HG03060 (cell line): ENCODE data around the gene RTF1.
A peak's percentile ranks its signal among the peaks of the same experiment; 100 is the strongest.
"Not testable (repeated sequence)": the region's sequence is repeated elsewhere in the genome, so short reads cannot be mapped to it uniquely, and the experiment has no call there.

Experiments
- ATAC-seq: cut with Tn5 transposase; IDR thresholded peaks from one replicate; pipeline ENCODE4 v1.9.1; 2021; ENCODE audit warnings: low read depth, moderate number of reproducible peaks; ENCODE audit not compliant: unreplicated experiment

The RTF1 gene

GRCh38 chr15:41416742-41417417 is at the start of gene RTF1:
Gene RTF1, plus strand, starts transcription at chr15:41417095. Its CDS starts 21 bp downstream, at chr15:41417116.
- ATAC-seq = peak; percentile 65

- ATAC-seq = no peak
These were observed 49.5 kb upstream of the RTF1 start for GRCh38 chr15:41367418-41367817.

GRCh38 chr15:41377978-41378377 is 38.9 kb upstream of the RTF1 start:
- no peak for ATAC-seq

- not testable (repeated sequence) for ATAC-seq
These were observed 32.7 kb upstream of the RTF1 start for GRCh38 chr15:41383974-41384749.

- ATAC-seq = no peak
These were observed 29.2 kb upstream of the RTF1 start for GRCh38 chr15:41387646-41388045.

- ATAC-seq = no peak
These were observed 24.2 kb upstream of the RTF1 start for GRCh38 chr15:41392659-41393058.

GRCh38 chr15:41394924-41395323 is 22.0 kb upstream of the RTF1 start:
- no peak for ATAC-seq

- ATAC-seq = no peak
These were observed 20.8 kb upstream of the RTF1 start for GRCh38 chr15:41396111-41396510.

GRCh38 chr15:41401904-41402267 is 15.0 kb upstream of the RTF1 start:
- no peak for ATAC-seq

- ATAC-seq = no peak
These were observed 9.6 kb upstream of the RTF1 start for GRCh38 chr15:41407341-41407740.

- no peak for ATAC-seq
These were observed 8.7 kb upstream of the RTF1 start for GRCh38 chr15:41408234-41408641.

- no peak for ATAC-seq
These were observed 5.9 kb upstream of the RTF1 start for GRCh38 chr15:41411031-41411430.

GRCh38 chr15:41411441-41411840 is 5.5 kb upstream of the RTF1 start:
- ATAC-seq = no peak

- no peak for ATAC-seq
These were observed 660 bp upstream of the RTF1 start for GRCh38 chr15:41416128-41416741.

- peak; percentile 12 for ATAC-seq
These were observed 712 bp downstream of the RTF1 start for GRCh38 chr15:41417418-41418195.

GRCh38 chr15:41423979-41424659 is 7.2 kb downstream of the RTF1 start:
- ATAC-seq = peak; percentile 47

- ATAC-seq = no peak
These were observed 7.9 kb downstream of the RTF1 start for GRCh38 chr15:41424809-41425208.

GRCh38 chr15:41425907-41426306 is 9.0 kb downstream of the RTF1 start:
- not testable (repeated sequence) for ATAC-seq

- no peak for ATAC-seq
These were observed 12.4 kb downstream of the RTF1 start for GRCh38 chr15:41429003-41429890.
